HG02840 (cell line): ENCODE data around the gene PLVAP.
A peak's percentile ranks its signal among the peaks of the same experiment; 100 is the strongest.

Experiments
- ATAC-seq: cut with Tn5 transposase; IDR thresholded peaks from one replicate; pipeline ENCODE4 v1.9.1; 2021; ENCODE audit warnings: mild to moderate bottlenecking, moderate library complexity, moderate number of reproducible peaks; ENCODE audit not compliant: unreplicated experiment, low FRiP score

The PLVAP gene

DNA sequence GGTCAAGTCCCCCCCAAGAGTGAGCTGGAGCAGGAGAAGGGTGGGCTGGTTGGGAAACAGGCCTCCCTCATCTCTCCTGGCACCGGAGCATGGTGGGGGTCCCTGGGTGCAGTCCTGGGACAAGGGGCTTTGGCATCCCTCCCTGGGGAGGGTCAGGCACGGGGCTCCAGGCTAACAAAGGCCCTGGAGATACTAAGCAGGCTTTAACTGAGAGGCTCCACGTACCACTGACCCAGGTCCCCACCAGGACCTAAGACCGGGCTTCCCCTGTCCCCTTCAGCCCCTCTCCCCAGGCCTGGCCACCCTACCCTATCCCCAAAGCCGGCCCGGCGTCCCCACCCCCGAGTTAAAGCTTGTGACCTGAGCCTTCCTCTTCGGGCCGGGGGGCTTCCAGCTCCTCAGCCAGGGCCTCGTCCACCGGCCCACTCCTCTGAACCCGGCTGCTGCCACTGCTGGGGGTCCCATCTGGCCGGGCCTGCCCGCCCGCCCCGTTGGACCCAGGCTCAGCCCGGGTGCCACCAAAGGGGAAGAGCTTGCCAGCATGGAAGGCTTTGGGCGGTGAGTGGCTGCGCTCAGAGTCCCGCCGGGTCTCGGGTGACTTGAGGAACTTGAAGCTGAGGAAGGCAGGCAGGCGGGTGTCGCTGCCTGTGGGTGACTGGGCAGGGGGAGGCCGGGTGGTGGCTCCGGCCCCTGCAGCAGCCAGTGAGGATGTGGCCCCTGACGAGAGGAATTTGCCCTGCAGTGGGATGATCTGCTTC lies 52.6 kb downstream of the PLVAP start:
- ATAC-seq = no peak

DNA sequence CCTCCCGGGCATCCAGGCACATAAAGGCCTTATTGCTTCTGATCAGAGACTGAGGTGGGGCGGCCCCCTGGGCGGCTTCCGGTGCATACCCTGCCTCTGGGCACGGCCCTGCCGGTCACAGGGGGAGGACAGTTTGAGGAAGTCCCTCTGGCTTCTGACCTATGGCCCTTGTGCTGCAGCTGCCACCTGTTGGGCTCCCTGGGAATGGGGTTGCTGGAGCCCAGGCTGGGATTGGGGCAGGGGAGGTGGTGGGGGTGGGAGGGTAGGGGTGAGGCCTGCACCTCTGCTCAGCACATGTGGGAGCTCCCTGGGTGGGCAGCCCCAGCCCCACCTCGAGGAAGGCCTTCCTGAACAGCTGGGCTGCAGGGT lies 53.2 kb downstream of the PLVAP start:
- ATAC-seq = no peak

DNA sequence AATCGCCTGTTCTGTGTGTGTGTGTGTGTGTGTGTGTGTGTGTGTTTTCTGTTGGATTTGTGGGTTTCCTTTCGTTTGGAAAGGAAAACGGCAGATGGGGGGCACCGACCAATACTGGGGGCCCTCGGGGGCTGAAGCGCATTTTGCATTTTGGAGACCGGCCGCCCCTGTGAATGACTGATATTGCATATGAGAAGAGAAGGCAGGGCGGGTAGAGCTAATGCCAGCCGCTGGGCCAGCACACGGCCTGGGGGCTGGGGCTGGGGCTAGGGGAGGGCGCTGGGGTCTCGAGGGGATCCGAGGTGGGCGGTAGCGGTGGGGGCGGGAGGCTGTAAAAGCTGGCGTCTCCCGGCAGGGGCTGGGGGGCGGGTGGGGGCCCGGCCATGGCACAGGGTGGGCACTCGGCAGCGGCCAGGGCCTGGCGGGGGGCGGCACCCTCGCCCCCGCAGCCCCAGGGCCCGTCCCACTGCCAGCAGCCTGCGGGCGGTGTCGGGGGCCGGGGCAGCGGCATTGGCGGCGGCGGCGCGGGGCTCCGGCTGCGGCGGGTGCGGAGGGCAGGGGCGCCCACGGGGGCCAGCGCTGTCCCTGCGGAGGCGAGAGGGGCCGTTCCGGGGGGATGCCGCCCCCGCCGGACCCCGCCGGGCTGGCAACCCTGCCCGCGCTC lies 53.7 kb downstream of the PLVAP start:
- no peak for ATAC-seq

DNA sequence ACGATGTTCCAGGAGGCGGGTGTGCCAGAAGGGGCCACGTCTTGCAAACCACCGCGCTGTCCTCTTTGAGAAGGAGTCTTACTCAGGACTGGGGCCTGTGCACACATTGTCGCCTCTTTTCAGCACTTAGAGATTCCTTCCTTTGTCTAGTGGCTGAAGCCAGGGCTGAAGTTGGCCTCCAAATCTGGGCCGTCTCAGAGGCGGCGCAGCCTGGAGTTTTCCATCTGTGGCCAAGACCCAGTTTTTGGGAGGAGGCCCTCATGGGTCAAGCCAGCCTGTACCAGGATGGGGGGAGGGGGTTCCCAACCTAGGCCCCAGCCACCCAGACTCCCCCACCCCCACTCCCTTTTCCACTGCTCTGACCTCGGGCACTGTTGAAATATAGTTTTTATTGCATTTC lies 54.3 kb downstream of the PLVAP start:
- ATAC-seq = no peak

DNA sequence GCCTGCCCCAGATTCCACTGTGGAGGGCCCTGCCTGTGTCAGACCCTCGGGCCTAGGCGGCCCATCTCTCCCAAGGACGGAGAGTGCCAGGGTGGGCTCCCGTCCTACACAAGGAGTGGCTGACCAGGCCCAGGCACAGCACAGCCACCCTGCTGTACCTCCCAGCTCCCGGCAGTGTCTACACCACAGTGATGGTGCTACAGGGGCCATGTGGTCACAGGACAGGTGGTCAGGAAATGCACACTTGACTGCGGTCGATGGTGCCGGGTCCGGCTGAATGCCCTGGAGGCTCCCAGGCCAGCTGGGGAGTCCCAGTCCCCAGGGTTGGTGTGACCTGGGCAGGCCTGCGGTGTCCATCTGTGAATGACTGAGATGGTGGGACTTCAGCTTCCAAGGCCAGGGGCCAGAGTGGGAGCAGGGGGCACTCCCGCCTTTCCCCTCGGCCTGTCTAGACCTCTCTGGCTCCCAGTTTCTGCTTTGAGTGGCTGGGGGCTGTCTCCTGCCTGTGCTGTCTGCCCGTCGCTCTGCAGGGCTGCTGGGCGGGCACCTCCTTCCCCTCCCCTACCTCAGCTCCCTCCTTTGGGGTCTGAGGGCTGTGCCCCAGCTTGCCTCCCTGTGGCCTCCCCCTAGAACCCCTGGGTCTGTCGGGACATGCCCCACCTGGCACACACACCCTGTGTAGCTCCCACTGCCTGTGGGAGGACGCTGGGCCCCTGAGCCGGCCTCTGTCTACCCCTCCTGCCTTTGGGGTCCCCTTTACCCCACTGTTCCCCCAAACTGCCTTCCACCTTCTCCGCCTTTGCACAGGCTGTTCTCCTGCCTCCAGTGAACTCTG lies 55.3 kb downstream of the PLVAP start:
- ATAC-seq = no peak

DNA sequence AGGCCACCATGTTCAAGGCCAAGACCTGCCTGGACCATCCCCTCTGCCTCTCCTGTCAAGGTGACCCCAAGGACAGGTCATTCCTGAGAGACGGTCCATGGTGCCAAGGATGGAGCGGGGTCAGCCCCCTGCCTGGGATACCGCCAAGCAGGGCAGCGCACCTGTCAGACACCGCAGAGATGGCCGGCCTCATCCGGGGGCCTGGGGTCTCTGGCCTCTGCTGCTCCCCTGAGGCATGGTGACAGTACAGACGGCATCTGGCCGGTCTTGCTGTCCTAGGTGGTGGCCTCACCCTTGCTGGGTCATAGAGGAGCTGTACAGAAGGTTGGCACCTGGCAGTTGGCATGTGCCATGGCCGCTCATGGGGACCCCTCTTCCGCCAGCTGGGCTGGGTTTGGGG lies 56.7 kb downstream of the PLVAP start:
- no peak for ATAC-seq

DNA sequence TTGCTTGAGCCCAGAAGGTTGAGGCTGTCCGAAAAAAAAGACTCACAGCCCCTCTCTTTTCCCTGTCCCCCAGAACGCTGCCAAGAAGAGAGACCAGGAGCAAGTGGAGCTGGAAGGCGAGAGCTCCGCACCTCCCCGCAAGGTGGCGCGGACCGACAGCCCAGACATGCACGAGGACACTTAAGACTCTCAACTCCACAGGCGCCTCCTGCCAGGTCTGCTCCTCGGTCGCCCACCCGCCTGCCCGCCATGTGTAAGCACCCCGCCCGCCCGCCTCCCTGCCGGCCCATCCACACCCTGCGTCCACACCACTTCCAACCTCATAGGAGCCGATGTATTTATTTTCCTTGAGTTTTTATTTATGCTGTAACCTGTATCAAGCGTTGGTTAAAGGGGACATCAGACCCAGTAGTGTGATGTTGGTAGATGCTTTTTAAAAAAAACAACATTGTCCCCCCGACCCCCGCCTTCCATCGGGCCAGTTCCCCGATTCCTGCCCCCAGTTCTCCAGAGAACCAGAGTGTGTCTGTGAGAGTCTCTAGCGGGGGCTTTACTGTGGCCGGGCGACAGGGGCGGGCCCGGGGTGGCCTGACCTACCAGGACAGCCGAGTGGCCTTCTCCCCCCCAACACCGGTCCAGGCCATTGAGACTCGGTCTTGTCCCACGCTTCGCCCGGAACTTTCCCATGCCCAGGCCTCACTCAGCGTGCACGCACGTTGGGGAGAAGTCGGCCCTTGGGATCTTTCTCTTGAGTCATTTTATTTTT lies 57.5 kb downstream of the PLVAP start:
- ATAC-seq = no peak

DNA sequence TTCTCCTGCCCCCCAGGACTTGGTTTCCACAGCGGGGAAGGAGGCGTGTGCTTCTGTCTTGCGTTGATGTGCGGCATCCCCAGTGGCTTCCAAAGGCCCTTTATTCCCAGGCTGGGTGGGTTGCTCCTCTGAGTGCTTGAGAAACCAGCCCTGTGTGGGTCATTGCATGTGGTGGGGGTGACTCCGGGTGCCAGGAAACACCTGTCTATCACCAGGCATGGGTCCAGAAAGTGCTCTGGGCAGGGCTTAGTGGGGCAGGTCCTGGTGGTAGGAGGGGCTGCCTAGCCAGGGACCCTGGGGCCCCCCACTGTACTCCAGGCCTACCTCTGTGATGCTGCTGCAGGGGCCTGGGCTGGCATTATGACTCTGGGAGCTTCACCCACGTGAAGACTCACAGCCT lies 58.2 kb downstream of the PLVAP start:
- no peak for ATAC-seq

DNA sequence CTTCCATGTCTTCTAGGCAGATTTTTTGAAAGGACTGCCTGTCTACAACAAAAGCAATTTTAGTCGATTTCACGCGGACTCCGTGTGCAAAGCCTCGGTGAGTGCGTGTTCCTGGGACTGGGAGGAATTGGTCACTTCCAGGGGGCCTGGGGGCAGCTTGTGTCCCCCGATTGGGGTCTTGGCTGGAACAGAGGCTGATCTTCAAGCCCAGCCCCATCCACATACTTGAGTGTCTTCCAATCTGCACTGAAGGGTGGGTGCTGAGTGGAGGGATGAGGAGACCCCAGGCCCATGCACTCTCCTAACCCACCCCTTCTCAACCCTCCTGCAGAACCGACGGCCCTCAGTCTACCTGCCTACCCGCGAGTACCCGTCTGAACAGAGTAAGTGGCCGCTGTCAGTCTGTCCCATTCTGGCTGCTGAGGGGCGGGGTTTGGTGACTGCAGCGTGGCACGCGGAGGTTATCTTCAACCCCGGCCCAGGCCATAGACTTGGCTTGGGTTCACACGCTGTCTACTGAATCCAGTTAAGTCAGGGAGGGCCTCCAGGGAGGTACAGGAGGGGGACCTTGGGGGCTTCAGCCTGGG lies 63.0 kb downstream of the PLVAP start:
- ATAC-seq = no peak

DNA sequence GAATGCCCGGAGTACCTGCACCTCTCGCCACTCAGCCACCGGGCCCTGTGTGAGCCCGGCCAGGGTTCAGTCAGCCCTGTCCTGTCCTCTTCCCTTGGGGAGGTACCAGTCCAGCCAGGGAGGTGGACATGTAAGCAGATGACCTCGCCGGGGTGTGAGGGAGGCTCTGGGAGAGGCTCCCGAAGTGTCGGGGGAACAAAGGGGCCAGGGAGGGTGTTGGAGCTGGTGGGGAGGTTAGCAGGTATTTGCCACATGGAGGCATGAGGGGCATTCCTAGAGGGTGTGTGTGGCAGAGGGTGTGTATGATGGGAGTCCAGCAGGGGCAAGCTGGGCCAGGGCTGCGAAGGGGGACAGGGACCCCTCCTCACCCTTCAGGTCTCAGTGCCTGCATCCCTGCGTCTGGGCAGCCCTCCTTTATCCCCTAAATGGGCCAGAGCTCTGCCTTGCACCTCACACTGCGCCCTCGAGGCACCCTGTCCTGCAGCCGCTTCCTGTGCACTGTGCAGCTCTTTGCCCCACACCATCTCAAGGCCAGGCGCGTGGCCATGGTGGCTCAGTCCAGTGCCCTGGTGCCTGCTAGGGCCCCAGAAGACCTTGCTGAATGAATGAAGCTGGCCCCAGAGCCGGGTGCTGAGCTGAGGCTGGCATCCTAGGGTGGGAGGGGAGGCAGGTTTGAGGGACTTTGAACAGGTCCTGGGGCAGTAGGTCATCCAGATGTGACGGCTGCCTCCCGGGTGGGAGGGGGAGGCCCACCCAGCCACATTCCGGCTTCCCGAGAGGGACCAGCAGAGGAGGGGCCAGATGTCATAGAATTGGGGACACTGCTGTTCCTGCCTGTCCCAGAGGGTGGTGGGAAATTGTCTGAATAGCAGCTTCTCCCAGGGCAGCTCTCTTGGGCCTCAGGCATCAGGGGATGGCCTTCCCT lies 64.7 kb downstream of the PLVAP start:
- no peak for ATAC-seq

DNA sequence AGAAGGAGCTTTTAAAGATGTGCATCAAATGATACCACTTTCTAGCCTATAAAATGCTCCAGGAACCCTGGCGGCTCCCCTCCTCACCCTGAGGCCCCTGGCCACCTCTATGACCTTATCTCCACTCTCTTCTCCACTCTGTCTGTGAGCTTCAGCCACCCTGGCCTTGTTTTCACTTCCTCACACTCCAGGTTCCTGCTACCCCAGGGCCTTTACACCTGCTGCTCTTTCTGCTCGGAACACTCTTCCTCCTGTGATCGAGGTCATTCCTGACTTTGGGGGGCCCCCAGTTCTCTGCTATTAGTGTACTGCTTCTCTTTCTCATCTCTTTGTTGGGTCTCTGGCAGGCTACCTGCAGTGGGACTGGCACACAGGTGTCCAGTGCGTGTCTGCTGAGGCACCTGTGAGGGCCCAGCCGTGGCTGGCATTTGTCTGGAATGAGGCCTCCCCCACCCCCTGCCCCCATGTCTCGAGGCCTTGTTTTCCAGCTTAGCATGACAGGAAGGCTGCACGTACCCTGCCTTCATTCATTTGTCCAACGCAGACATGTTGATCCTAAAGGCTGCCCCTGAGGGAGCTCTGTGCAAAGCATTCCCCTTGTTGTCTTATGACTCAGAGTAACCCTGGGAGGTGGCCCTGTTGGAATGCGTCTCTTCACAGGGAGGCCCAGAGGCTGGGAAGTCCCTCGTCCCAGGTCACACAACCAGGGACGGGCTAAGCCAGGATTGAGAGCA lies 65.5 kb downstream of the PLVAP start:
- ATAC-seq = no peak

DNA sequence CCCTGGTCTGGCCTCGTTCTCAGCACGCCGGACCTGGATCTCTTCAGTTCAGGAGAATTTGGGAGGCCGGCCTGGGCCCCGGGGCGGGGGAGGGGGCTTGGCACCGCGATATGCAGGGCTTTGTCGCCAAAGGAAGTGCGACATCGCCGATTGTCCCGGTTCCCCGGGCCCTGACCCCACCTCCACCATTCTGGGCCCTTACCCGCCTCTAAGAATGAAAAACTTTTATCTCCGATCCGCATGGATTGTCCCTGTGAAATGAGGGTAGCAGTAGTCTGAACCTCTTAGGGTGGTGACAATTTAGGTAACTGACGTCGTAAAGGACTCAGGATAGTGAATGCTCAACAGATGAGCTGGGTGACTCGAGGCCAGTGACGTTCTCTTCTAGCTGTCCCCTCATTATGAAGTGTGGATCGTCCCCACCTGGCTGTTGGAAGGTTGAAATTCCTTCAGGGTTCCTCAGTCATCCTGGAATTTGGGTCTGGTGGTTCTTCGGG lies 67.1 kb downstream of the PLVAP start:
- ATAC-seq = no peak

DNA sequence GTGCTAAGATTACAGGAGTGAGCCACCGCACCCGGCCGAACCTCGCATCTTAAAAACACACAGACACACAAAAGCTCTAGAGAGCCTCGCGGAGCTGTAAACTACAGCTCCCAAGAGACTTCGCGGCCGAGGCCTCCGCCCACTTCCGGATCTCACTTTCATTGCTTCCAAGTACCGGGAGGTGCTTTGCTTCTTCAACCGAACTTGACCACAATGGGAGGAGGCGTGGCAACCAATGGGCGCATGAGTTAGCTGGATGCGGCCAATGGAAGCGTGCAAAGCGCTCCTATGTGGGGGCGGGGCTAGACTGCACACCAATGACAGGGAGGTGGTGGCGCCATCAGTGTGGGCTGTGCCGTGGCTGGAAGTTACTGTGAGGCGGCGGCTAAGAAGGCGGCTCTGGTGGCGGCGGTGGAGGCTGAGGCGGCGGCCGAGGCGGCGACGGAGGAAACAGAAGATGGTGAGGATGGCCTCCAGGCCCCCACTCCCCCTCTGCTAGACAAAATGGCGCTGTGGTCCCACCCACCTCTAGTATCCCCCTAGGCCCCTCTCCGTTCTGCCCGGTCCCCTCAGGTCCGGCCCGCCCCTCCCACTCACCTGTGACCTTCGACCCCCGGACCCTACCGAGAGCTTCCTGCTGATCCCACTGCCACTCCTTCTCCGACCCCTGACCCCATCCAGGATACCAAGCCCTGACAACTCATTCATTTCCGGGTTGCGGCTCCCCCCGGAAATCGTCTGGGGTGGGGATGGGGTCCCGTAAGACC lies 67.8 kb downstream of the PLVAP start, which contains the start of gene DDA1:
TSS of gene DDA1 (plus strand) at position 366 of the 767 bp plus-strand sequence. CDS start at position 458, 92 bp downstream.
- ATAC-seq = peak; percentile 62

DNA sequence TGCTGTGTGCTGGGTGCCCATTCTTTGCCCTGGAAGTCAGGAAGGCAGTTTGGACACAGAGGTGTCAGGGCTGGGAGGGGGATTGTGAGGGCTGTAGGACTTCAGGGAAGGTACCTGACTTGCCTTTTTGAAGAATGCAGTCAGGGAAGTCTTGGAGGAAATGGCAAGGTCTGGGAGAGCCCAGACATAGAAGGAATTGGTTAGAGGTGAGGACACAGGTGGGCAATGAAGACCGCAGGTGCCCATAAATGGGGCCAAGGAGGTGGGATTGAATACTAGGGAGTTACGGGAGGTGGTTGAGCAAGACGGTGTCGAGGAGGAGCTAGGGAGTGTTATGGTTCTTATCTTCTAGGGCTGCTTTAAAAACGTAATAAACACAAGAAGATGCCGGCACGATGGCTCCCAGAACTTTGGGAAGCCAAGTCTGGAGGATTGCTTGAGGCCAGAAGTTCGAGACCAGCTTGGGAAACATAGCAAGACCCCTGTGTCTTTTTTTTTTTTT lies 69.2 kb downstream of the PLVAP start:
- no peak for ATAC-seq

DNA sequence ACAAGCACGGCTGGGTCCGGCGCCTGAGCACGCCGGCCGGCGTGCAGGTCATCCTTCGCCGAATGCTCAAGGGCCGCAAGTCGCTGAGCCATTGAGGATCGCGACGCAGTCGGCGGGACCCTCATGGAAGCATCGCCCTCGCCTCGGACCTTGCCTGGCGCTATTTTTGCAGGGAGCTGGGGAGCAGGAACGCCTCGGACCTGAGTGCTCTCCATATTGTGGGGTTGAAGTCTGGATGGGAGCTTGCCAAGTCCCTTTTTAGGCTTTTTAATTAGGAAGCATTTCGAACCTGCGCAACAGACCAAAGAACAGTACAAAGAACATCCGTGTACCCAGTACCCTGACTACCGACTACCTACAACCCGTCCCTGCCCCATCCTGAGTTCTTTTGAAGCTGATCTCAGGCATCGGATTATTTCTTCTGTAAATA lies 70.8 kb downstream of the PLVAP start:
- no peak for ATAC-seq

DNA sequence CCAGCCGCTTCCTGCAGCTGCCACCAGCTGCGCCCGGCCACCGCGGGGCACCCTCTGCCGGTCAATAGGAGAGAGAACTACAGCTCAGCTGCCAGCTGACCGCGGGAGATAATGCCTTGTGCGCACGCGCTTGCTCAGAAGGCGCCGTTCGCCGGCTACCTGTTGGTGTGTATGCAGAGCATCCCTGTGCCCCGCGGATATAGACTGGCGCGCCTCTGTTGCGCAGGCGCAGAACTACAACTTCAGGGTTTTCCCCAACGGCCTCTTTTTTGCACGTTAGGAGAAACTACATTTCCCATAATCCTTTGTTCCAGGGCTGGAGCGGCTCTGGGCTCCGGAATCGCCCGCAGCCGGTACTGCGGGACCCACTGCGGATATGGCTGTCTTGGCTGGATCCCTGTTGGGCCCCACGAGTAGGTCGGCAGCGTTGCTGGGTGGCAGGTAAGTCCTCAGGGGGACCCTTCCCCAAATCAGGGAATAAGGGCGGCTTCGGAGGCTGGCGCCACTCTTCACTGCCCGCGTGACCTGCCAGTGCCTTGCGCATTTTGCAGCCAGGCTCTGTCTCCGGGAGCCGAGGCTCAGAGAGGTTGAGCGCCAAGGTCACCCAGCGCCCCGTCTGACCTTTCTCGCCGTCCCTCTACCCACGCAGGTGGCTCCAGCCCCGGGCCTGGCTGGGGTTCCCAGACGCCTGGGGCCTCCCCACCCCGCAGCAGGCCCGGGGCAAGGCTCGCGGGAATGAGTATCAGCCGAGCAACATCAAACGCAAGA lies 71.4 kb downstream of the PLVAP start, which contains the start of gene MRPL34:
TSS of gene MRPL34 (plus strand) at position 356 of the 768 bp plus-strand sequence. CDS start at position 377, 21 bp downstream.
- peak; percentile 57 for ATAC-seq

DNA sequence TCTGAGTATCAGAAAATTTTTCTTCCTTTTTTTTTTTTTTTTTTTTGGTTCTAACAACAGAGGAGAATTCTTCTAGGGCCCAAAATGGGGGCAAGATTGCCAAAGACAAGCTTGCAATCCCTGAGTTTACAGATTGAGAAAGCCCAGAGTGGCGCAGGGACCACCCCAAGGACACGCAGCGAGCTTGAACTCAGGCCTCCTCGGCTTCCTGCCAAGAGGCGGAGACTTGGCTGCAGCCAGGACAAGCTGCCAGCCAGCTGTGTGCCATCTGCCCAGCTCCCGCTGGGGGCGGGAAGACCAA lies 72.0 kb downstream of the PLVAP start:
- ATAC-seq = no peak
